Neutrophil (primary cell): ENCODE data around the gene CNDP2.

Experiments
- H3K27ac ChIP-seq: fragments of 200-600 bp; sonication (generic); 2 replicates; pipeline ENCODE4 v1.5.1; 2016; ENCODE audit warnings: mild to moderate bottlenecking, moderate library complexity
- H3K27me3 ChIP-seq: fragments of 200-600 bp; sonication (generic); 2 replicates; pipeline ENCODE4 v1.6.0; 2016; ENCODE audit warnings: mild to moderate bottlenecking
- H3K36me3 ChIP-seq: fragments of 200-600 bp; sonication (generic); 2 replicates; pipeline ENCODE4 v1.5.1; 2017
- H3K4me1 ChIP-seq, 2 experiments: fragments of 200-600 bp in 1 of 2; sonication (generic) in 1 of 2; 1 replicate in 1 of 2; 2 replicates in 1 of 2; pipeline versions ENCODE4 v1.5.1 to v1.6.1; 2013 to 2016; ENCODE audit warnings: low read depth in 1 of 2, low read length in 1 of 2, mild to moderate bottlenecking in 1 of 2, moderate library complexity in 1 of 2; ENCODE audit not compliant: control insufficient read depth in 1 of 2, insufficient read depth in 1 of 2
- H3K4me3 ChIP-seq, 2 experiments: fragments of 200-600 bp in 1 of 2; sonication (generic) in 1 of 2; 1 replicate in 1 of 2; 2 replicates in 1 of 2; pipeline ENCODE4 v1.5.1; 2013 to 2016; ENCODE audit warnings: low read depth in 1 of 2, low read length in 1 of 2, mild to moderate bottlenecking in 1 of 2, moderate library complexity in 1 of 2
- H3K9me3 ChIP-seq: fragments of 200-600 bp; sonication (generic); 2 replicates; pipeline ENCODE4 v1.5.1; 2016
- TF ChIP-seq, protein P1 (sequence below): fragments of 200-600 bp; sonication (generic); IDR thresholded peaks from 2 replicates; pipeline ENCODE4 v1.5.1; 2016; ENCODE audit warnings: antibody characterized with exemption

The CNDP2 gene

DNA sequence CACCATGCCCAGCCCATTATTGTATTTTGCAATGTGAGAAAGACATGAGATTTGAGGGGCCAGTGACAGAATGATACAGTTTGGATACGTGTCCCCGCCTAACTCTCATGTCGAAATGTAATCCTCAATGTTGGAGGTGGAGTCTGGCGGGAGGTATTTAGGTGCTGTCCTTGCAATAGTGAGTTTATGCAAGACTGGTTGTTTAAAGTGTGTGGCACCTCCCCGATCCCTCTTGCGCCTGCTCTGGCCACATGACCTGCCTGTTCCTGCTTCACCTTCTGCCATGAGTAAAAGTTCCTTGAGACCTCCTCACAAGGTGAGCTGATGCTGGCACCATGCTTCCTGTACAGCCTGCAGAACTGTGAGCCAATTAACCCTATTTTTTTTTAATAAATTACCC lies 54.7 kb downstream of the CNDP2 start:
- Histone ChIP-seq H3K27ac (no peak overlapping the region), H3K9me3 (no peaks in the 10 kb centered on the region), H3K4me3 (no peak overlapping the region), H3K4me1 (no peaks in the 10 kb centered on the region), H3K36me3 (no peaks in the 10 kb centered on the region), H3K27me3 (peaks cover 25% of the 10 kb centered on the region)
- TF ChIP-seq, protein P1, sequence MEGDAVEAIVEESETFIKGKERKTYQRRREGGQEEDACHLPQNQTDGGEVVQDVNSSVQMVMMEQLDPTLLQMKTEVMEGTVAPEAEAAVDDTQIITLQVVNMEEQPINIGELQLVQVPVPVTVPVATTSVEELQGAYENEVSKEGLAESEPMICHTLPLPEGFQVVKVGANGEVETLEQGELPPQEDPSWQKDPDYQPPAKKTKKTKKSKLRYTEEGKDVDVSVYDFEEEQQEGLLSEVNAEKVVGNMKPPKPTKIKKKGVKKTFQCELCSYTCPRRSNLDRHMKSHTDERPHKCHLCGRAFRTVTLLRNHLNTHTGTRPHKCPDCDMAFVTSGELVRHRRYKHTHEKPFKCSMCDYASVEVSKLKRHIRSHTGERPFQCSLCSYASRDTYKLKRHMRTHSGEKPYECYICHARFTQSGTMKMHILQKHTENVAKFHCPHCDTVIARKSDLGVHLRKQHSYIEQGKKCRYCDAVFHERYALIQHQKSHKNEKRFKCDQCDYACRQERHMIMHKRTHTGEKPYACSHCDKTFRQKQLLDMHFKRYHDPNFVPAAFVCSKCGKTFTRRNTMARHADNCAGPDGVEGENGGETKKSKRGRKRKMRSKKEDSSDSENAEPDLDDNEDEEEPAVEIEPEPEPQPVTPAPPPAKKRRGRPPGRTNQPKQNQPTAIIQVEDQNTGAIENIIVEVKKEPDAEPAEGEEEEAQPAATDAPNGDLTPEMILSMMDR: no peak

DNA sequence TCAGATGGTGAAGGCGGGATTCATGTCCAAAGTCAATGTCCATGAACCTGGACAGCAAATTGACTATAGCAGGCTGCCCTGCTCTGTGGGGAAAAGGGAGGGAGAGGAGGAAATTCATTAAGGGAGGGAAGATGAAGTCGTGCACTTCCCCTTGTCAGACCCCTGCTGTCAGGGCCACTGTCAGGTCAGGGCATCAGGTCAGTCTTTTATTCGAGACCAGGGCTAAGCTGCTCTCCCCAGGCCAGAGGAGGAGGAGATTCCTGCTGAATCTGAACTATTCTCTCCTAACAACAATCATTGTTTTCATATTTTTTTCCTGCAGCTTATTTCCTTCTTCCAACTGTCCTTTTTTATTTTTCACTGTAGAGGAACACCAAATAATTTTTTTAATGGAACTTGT lies 55.3 kb downstream of the CNDP2 start:
- Histone ChIP-seq H3K27ac (no peak overlapping the region), H3K4me3 (no peak overlapping the region), H3K36me3 (no peaks in the 10 kb centered on the region), H3K9me3 (no peaks in the 10 kb centered on the region), H3K27me3 (peaks cover 25% of the 10 kb centered on the region), H3K4me1 (no peaks in the 10 kb centered on the region)
- TF ChIP-seq, protein P1: no peak

DNA sequence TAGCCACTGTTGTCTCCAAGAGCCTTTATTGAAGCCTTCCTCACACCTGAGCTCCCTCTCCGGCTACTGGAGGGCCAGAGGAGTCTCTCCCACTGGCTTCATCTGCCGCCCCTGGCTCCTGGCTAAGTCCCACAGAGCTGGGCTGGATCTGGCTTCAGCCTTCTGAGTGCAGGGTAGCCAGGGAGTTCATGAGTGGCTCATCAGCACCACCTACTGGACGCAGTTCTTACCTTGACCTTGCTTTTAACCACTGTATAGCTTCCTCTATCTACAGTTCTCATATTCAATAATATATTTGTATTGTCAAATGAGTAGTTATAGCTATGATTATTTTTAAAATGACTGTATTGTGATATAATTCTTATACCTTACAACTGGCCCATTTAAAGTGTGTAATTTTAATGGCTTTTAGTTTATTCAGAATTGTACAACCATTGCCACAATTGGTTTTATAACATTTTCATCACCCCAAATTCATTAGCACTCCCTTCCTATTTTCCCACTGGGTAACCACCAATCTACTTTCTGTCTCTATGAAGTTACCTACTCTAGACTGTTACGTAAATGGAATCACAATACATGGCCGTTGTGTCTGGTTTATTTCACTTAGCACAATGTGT lies 55.9 kb downstream of the CNDP2 start:
- no peak overlapping the region for H3K27ac ChIP-seq
- no peaks in the 10 kb centered on the region for H3K9me3 ChIP-seq
- no peak overlapping the region for H3K4me3 ChIP-seq
- H3K4me1 ChIP-seq: no peaks in the 10 kb centered on the region
- H3K27me3 ChIP-seq: peaks cover 20% of the 10 kb centered on the region
- TF ChIP-seq, protein P1: peak; percentile 62
- no peaks in the 10 kb centered on the region for H3K36me3 ChIP-seq

DNA sequence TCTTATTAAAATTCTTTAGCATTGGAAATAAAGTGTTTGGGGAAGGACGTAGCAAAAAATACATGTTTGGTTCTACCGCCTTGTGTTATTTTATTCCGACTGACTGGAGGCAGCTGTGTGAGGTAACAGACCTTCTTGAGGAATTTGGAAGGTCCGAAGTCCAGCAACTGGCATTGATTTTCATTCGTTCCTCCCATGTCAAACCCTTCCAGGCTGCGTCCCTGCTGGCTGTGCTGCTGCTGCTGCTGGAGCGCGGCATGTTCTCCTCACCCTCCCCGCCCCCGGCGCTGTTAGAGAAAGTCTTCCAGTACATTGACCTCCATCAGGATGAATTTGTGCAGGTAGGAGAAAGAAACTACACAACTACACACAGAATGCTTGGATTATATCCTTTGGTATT lies 60.0 kb downstream of the CNDP2 start:
- Histone ChIP-seq H3K4me3 (no peak overlapping the region), H3K27ac (no peak overlapping the region), H3K36me3 (no peaks in the 10 kb centered on the region), H3K4me1 (no peaks in the 10 kb centered on the region), H3K27me3 (peaks cover 14% of the 10 kb centered on the region), H3K9me3 (no peaks in the 10 kb centered on the region)
- TF ChIP-seq, protein P1: no peak

DNA sequence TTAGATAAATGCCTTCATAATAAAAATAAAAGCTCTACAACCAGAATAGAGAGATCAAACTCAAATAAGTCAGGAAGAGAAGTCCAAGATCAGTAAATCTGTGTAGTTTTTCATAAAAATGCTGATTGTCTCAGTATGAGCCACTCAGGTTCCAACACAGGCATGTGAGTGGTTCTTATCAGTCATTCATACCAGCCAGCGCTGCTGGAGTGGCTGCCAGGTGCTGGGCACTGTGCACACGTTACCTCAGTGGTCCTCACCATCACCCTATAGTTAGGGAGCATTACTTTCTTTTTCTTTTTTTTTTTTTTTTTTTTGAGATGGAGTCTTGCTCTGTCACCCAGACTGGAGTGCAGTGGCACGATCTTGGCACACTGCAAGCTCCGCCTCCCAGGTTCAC lies 61.9 kb downstream of the CNDP2 start:
- TF ChIP-seq, protein P1: no peak
- no peak overlapping the region for H3K4me3 ChIP-seq
- H3K27ac ChIP-seq: no peak overlapping the region
- H3K9me3 ChIP-seq: no peaks in the 10 kb centered on the region
- peaks cover 14% of the 10 kb centered on the region for H3K27me3 ChIP-seq
- no peaks in the 10 kb centered on the region for H3K36me3 ChIP-seq
- H3K4me1 ChIP-seq: no peaks in the 10 kb centered on the region
